D341Med (cell line): Measurements from ENCODE around the gene FASTKD3.

Experiments used
- DNase-seq: peaks from one replicate; pipeline ENCODE4 v3.0.0; 2012; ENCODE audit warnings: low spot score

Gene FASTKD3

GRCh38 chr5:7881091-7881490 lies 12.3 kb upstream of the FASTKD3 start:
- DNase-seq = no peak

GRCh38 chr5:7878381-7878873 lies 9.6 kb upstream of the FASTKD3 start:
- DNase-seq = no peak

- no peak for DNase-seq
These were observed 9.0 kb upstream of the FASTKD3 start for GRCh38 chr5:7877851-7878250.

- DNase-seq = no peak
These were observed 8.0 kb upstream of the FASTKD3 start for GRCh38 chr5:7876867-7877266.

GRCh38 chr5:7875151-7875550 lies 6.3 kb upstream of the FASTKD3 start:
- DNase-seq = no peak

- no peak for DNase-seq
These were observed 5.8 kb upstream of the FASTKD3 start for GRCh38 chr5:7874639-7875038.

GRCh38 chr5:7873216-7873615 lies 4.4 kb upstream of the FASTKD3 start:
- DNase-seq = no peak

GRCh38 chr5:7872517-7873130 lies 3.8 kb upstream of the FASTKD3 start:
- DNase-seq = no peak

GRCh38 chr5:7871653-7872052 lies 2.8 kb upstream of the FASTKD3 start:
- DNase-seq = no peak

- DNase-seq = peak; percentile 54
These were observed 774 bp upstream of the FASTKD3 start for GRCh38 chr5:7869474-7870136.

GRCh38 chr5:7868427-7868772 lies 431 bp downstream of the FASTKD3 start:
- DNase-seq = no peak

- no peak for DNase-seq
These were observed 1.6 kb downstream of the FASTKD3 start for GRCh38 chr5:7867260-7867659.

GRCh38 chr5:7866196-7866595 lies 2.6 kb downstream of the FASTKD3 start:
- DNase-seq = no peak

- no peak for DNase-seq
These were observed 10.8 kb downstream of the FASTKD3 start for GRCh38 chr5:7857926-7858632.

- no peak for DNase-seq
These were observed 11.5 kb downstream of the FASTKD3 start for GRCh38 chr5:7857361-7857760.

GRCh38 chr5:7856855-7857254 lies 12.0 kb downstream of the FASTKD3 start:
- peak; percentile 59 for DNase-seq

- no peak for DNase-seq
These were observed 13.2 kb downstream of the FASTKD3 start for GRCh38 chr5:7855611-7856010.

GRCh38 chr5:7852988-7853387 lies 15.8 kb downstream of the FASTKD3 start:
- no peak for DNase-seq

GRCh38 chr5:7852542-7852941 lies 16.3 kb downstream of the FASTKD3 start:
- DNase-seq = no peak

GRCh38 chr5:7851617-7852289 lies 17.1 kb downstream of the FASTKD3 start:
- no peak for DNase-seq

- no peak for DNase-seq
These were observed 17.6 kb downstream of the FASTKD3 start for GRCh38 chr5:7851240-7851592.

GRCh38 chr5:7850395-7851239 lies 18.2 kb downstream of the FASTKD3 start, which contains the start of gene CFAP90:
Gene CFAP90 (minus strand): TSS chr5:7851133. CDS start chr5:7851021, 112 bp downstream.
- peak; percentile 73 for DNase-seq
